ENCODE results near the gene ALDH6A1. TPM values are rescaled to one million over a fixed set of nuclear protein-coding genes. Genes with fewer than 3 reads are reported as not detected.
"Not testable (repeated sequence)": the region's sequence is repeated elsewhere in the genome, so short reads cannot be mapped to it uniquely, and the experiment has no call there.

ALDH6A1 gene
- 16.0 TPM for polyA plus RNA-seq (ENCODE audit: insufficient read length)

GRCh38 chr14:74084277-74085046, at the start of gene ALDH6A1, which contains the start of gene LIN52:
Gene ALDH6A1, minus strand, starts transcription at chr14:74084453. Its CDS starts 59 bp downstream, at chr14:74084394.
Gene LIN52, plus strand, starts transcription at chr14:74084956. Its CDS starts 19 bp downstream, at chr14:74084975.
- DNase-seq = peak; percentile 100

- no peak for DNase-seq
Observed at GRCh38 chr14:74127634-74128033, 43.4 kb upstream of the ALDH6A1 start.

GRCh38 chr14:74126315-74127013, 42.2 kb upstream of the ALDH6A1 start:
- DNase-seq = no peak

- DNase-seq = not testable (repeated sequence)
Observed at GRCh38 chr14:74125487-74125886, 41.2 kb upstream of the ALDH6A1 start.

- peak; percentile 36 for DNase-seq
Observed at GRCh38 chr14:74111395-74112216, 27.4 kb upstream of the ALDH6A1 start.

- DNase-seq = no peak
Observed at GRCh38 chr14:74109369-74109768, 25.1 kb upstream of the ALDH6A1 start.

GRCh38 chr14:74105381-74105780, 21.1 kb upstream of the ALDH6A1 start:
- no peak for DNase-seq

- no peak for DNase-seq
Observed at GRCh38 chr14:74089251-74090020, 5.2 kb upstream of the ALDH6A1 start.

GRCh38 chr14:74085828-74086227, 1.6 kb upstream of the ALDH6A1 start:
- no peak for DNase-seq

GRCh38 chr14:74085047-74085637, 889 bp upstream of the ALDH6A1 start:
- DNase-seq = no peak

- DNase-seq = peak; percentile 15
Observed at GRCh38 chr14:74083784-74084276, 423 bp downstream of the ALDH6A1 start.

GRCh38 chr14:74083161-74083560, 1.1 kb downstream of the ALDH6A1 start:
- no peak for DNase-seq

- DNase-seq = no peak
Observed at GRCh38 chr14:74081491-74081890, 2.8 kb downstream of the ALDH6A1 start.

GRCh38 chr14:74080820-74081460, 3.3 kb downstream of the ALDH6A1 start:
- DNase-seq = no peak

- DNase-seq = no peak
Observed at GRCh38 chr14:74077401-74077800, 6.9 kb downstream of the ALDH6A1 start.

- no peak for DNase-seq
Observed at GRCh38 chr14:74065746-74066575, 18.3 kb downstream of the ALDH6A1 start.

GRCh38 chr14:74064883-74065282, 19.4 kb downstream of the ALDH6A1 start:
- no peak for DNase-seq

- no peak for DNase-seq
Observed at GRCh38 chr14:74064426-74064825, 19.8 kb downstream of the ALDH6A1 start.

GRCh38 chr14:74062809-74063150, 21.5 kb downstream of the ALDH6A1 start:
- no peak for DNase-seq

GRCh38 chr14:74049876-74050495, 34.3 kb downstream of the ALDH6A1 start:
- no peak for DNase-seq
